Right atrium auricular region (tissue), 2 donors: ENCODE data around the gene CCIN. TPM values are rescaled to one million over a fixed set of nuclear protein-coding genes. Genes with fewer than 3 reads are reported as not detected.
A peak's percentile ranks its signal among the peaks of the same experiment; 100 is the strongest.

Experiments used
- DNase-seq: peaks from one replicate; pipeline ENCODE4 v3.0.0-alpha.2; 2019; ENCODE audit warnings: low spot score
- H3K27ac ChIP-seq, 2 donors: fragments of 200-600 bp; sonication (generic); 1 replicate in 1 of 2; 2 replicates in 1 of 2; pipeline ENCODE4 v1.5.1; 2016 to 2019
- H3K27me3 ChIP-seq, 2 donors: fragments of 200-600 bp; sonication (generic); one replicate each; pipeline versions ENCODE4 v1.5.1 to v1.6.0; 2017 to 2019
- H3K36me3 ChIP-seq: fragments of 200-600 bp; sonication (generic); one replicate; pipeline ENCODE4 v1.5.1; 2016
- H3K4me1 ChIP-seq, 2 donors: fragments of 200-600 bp; sonication (generic); one replicate each; pipeline versions ENCODE4 v1.5.1 to v1.6.0; 2017 to 2019
- H3K4me3 ChIP-seq, 2 donors: fragments of 200-600 bp; sonication (generic); 1 replicate in 1 of 2; 2 replicates in 1 of 2; pipeline ENCODE4 v1.5.1; 2017 to 2019; ENCODE audit warnings: mild to moderate bottlenecking in 1 of 2, moderate library complexity in 1 of 2
- H3K9me3 ChIP-seq, 2 donors: fragments of 200-600 bp; sonication (generic); one replicate each; pipeline ENCODE4 v1.5.1; 2019
- total RNA-seq, 2 donors: library from RNA; depleted of rRNA; stranded (reverse); fragments of >200 nt; gene quantifications; one replicate each; pipeline ENCODE4 v1.1.0, GENCODE V29; 2016
- TF ChIP-seq, protein P1 (sequence below), 2 donors: fragments of 200-600 bp; sonication (generic); IDR thresholded peaks; one replicate each; pipeline ENCODE4 v1.5.1; 2019; ENCODE audit warnings: antibody characterized with exemption in 2 of 2

The CCIN gene
- total RNA-seq, 2 donors from 2014 or later, result not detected

DNA sequence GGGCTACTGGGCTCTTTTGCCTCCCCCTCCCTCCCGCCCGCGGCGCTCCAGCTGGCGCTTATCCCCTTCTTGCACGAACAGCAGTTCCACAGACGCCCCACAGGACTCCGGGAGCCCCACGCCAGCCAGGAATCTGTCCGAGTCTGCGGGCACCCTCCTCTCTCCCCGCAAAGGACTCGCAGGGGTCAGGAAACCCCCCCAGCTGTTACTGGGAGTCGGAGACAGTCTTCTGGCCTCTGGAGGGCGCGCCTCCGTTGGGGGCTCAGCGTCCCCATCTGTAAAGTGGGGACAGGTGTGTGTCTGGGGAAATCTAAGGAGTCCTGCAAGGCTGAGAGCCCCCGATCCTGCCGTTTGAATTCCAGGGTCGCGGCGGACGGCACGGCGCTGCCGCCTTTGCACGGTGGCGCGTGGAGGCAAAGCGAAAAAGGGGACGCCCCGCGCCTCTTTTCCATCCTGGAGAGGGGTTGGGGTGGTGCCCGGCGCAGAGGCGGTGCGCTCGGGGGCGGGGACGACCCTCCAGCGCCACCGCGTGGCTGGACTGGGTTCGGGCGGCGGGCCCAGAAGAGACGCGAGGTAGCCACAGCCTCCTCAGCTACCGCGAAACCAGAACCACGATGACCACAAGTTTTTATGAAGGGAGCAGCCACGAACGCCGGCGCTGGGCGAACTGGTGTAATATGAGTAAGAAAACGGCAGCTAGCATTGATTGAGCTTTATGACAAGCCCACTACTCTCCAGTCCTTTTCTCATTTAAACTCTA lies 2.8 kb upstream of the CCIN start:
- peak overlapping the region; percentile 61 to 78 for H3K27ac ChIP-seq

DNA sequence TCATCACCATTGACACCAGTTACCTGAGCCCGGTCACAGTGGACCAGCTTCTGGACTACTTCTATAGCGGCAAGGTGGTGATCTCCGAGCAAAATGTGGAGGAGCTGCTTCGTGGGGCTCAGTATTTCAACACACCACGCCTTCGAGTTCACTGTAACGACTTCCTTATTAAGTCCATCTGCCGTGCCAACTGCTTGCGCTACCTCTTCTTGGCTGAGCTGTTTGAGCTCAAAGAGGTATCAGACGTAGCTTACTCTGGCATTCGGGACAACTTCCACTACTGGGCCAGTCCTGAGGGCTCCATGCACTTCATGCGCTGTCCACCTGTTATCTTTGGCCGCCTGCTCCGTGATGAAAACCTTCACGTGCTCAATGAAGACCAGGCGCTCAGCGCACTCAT lies 520 bp downstream of the CCIN start:
- Histone ChIP-seq H3K9me3 (no peaks in the 10 kb centered on the region), H3K4me1 (peaks cover 0 to 16% of the 10 kb centered on the region in 2 donors), H3K27ac (no peak overlapping the region), H3K27me3 (no peaks in the 10 kb centered on the region), H3K36me3 (no peaks in the 10 kb centered on the region), H3K4me3 (no peak overlapping the region)
- no peak for DNase-seq
- TF ChIP-seq, protein P1, sequence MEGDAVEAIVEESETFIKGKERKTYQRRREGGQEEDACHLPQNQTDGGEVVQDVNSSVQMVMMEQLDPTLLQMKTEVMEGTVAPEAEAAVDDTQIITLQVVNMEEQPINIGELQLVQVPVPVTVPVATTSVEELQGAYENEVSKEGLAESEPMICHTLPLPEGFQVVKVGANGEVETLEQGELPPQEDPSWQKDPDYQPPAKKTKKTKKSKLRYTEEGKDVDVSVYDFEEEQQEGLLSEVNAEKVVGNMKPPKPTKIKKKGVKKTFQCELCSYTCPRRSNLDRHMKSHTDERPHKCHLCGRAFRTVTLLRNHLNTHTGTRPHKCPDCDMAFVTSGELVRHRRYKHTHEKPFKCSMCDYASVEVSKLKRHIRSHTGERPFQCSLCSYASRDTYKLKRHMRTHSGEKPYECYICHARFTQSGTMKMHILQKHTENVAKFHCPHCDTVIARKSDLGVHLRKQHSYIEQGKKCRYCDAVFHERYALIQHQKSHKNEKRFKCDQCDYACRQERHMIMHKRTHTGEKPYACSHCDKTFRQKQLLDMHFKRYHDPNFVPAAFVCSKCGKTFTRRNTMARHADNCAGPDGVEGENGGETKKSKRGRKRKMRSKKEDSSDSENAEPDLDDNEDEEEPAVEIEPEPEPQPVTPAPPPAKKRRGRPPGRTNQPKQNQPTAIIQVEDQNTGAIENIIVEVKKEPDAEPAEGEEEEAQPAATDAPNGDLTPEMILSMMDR (IDR thresholded peaks at IDR 0.05), result no peak

More for the DNA sequence above, 2.8 kb upstream of the CCIN start:
- H3K4me1 ChIP-seq, result peaks cover 0 to 33% of the 10 kb centered on the region in 2 donors
- peak; percentile 86 for DNase-seq
- H3K36me3 ChIP-seq, result no peaks in the 10 kb centered on the region
- no peaks in the 10 kb centered on the region for H3K9me3 ChIP-seq
- H3K27me3 ChIP-seq, result no peaks in the 10 kb centered on the region
- TF ChIP-seq, protein P1 (IDR thresholded peaks at IDR 0.05), result peak; percentile 87 to 95
- peak overlapping the region; percentile 31 to 52 for H3K4me3 ChIP-seq

DNA sequence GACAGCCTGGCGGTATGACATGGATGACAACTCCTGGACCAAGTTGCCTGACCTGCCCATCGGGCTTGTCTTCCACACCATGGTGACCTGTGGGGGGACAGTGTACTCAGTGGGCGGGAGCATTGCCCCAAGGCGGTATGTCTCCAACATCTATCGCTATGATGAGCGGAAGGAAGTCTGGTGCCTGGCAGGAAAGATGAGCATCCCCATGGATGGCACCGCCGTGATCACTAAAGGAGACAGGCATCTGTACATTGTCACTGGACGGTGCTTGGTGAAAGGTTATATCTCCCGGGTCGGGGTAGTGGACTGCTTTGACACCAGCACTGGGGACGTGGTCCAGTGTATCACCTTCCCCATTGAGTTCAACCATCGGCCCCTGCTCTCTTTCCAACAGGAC lies 1.3 kb downstream of the CCIN start:
- H3K27me3 ChIP-seq, result no peaks in the 10 kb centered on the region
- H3K27ac ChIP-seq, result no peak overlapping the region
- TF ChIP-seq, protein P1 (IDR thresholded peaks at IDR 0.05), result no peak
- no peaks in the 10 kb centered on the region for H3K36me3 ChIP-seq
- H3K4me3 ChIP-seq, result no peak overlapping the region
- no peaks in the 10 kb centered on the region for H3K9me3 ChIP-seq
- no peak for DNase-seq
- peaks cover 0 to 14% of the 10 kb centered on the region in 2 donors for H3K4me1 ChIP-seq

DNA sequence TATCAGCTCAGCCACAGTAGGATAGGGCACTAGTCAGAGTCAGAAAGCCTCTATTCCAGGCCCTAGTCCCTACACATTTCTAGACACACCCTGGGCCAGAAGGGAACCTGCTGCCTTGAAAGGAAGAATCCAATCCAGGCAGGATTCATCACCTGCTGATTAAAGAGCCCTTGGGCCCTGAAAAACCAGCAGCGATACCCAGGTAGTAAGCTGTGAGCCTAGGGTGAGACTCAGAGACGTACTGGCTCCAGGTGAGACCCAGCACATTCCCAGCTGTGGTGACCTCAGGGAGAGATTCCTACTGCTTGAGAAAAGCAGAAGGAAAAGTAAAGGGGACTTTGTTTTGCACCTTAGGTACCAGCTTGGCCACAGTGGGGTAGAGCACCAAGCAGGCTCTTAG lies 4.7 kb downstream of the CCIN start:
- no peaks in the 10 kb centered on the region for H3K4me1 ChIP-seq
- H3K36me3 ChIP-seq, result no peaks in the 10 kb centered on the region
- no peak overlapping the region for H3K4me3 ChIP-seq
- H3K27me3 ChIP-seq, result no peaks in the 10 kb centered on the region
- no peaks in the 10 kb centered on the region for H3K9me3 ChIP-seq
- TF ChIP-seq, protein P1 (IDR thresholded peaks at IDR 0.05), result no peak
- no peak overlapping the region for H3K27ac ChIP-seq
- no peak for DNase-seq

DNA sequence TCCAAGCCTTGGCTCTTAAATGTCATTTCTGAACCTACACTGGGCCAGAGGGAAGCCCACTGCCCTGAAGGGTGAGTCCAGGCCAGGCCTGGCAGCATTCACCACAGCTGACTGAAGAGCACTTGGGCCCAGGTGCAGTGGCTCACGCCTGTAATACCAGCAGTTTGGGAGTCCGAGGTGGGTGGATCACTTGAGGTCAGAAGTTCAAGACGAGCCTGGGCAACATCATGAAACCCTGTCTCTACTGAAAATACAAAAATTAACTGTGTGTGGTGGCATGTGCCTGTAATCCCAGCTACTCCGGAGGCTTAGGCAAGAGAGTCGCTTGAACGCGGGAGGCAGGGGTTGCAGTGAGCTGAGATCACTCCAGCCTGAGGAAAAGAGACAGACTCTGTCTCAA lies 5.1 kb downstream of the CCIN start:
- no peak for DNase-seq
- H3K36me3 ChIP-seq, result no peaks in the 10 kb centered on the region

More for the DNA sequence above, 5.1 kb downstream of the CCIN start:
- Histone ChIP-seq H3K4me1 (no peaks in the 10 kb centered on the region), H3K27ac (no peak overlapping the region), H3K9me3 (no peaks in the 10 kb centered on the region), H3K27me3 (no peaks in the 10 kb centered on the region), H3K4me3 (no peak overlapping the region)
- TF ChIP-seq, protein P1 (IDR thresholded peaks at IDR 0.05), result no peak
